ENCODE data around the gene NPM1. TPM values are rescaled to one million over a fixed set of nuclear protein-coding genes. Genes with fewer than 3 reads are reported as not detected.

NPM1 gene
- total RNA-seq, 2 donors from 2014 or later = 1,997 to 2,127 TPM

GRCh38 chr5:171424726-171425125 is 37.1 kb downstream of the NPM1 start:
- Histone ChIP-seq H3K36me3 (ENCODE audit: control insufficient read depth, insufficient read depth, low read length) (no peaks in the 10 kb centered on the region), H3K4me1 (ENCODE audit: control insufficient read depth, insufficient read depth, low read length) (no peaks in the 10 kb centered on the region), H3K9ac (ENCODE audit: extremely low read depth, low read length, poor library complexity, severe bottlenecking) (no peak overlapping the region), H3K27me3 (ENCODE audit: control insufficient read depth, insufficient read depth, low read length, poor library complexity, severe bottlenecking) (peaks cover 29% of the 10 kb centered on the region), H3K9me3 (ENCODE audit: control insufficient read depth, low read length) (no peaks in the 10 kb centered on the region), H3K27ac (ENCODE audit: low read depth, low read length) (no peak overlapping the region), H3K4me3 (ENCODE audit: low read length) (no peak overlapping the region)
- peaks cover 31% of the 10 kb centered on the region for H3K27me3 Mint-ChIP-seq (ENCODE audit: insufficient read depth)
- TF ChIP-seq, protein P1, sequence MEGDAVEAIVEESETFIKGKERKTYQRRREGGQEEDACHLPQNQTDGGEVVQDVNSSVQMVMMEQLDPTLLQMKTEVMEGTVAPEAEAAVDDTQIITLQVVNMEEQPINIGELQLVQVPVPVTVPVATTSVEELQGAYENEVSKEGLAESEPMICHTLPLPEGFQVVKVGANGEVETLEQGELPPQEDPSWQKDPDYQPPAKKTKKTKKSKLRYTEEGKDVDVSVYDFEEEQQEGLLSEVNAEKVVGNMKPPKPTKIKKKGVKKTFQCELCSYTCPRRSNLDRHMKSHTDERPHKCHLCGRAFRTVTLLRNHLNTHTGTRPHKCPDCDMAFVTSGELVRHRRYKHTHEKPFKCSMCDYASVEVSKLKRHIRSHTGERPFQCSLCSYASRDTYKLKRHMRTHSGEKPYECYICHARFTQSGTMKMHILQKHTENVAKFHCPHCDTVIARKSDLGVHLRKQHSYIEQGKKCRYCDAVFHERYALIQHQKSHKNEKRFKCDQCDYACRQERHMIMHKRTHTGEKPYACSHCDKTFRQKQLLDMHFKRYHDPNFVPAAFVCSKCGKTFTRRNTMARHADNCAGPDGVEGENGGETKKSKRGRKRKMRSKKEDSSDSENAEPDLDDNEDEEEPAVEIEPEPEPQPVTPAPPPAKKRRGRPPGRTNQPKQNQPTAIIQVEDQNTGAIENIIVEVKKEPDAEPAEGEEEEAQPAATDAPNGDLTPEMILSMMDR (conservative IDR thresholded peaks at IDR 0.05) = no peak
- H3K36me3 Mint-ChIP-seq (ENCODE audit: low read depth) = no peaks in the 10 kb centered on the region
- H3K27ac Mint-ChIP-seq = peak overlapping the region; percentile 78
- no peaks in the 10 kb centered on the region for H3K9me3 Mint-ChIP-seq
- peak; percentile 87 for DNase-seq
- WGBS, 2 experiments (ENCODE audit: insufficient coverage in 1 of 2, insufficient read length in 1 of 2) = 60 to 66% methylated on average over 3 to 4 of the region's 5 CpGs
- H3K4me3 Mint-ChIP-seq = no peak overlapping the region
- peaks cover 8% of the 10 kb centered on the region for H3K4me1 Mint-ChIP-seq

GRCh38 chr5:171425596-171426244 is 38.1 kb downstream of the NPM1 start:
- Histone ChIP-seq H3K9me3 (ENCODE audit: control insufficient read depth, low read length) (no peaks in the 10 kb centered on the region), H3K4me3 (ENCODE audit: low read length) (no peak overlapping the region), H3K9ac (ENCODE audit: extremely low read depth, low read length, poor library complexity, severe bottlenecking) (no peak overlapping the region), H3K4me1 (ENCODE audit: control insufficient read depth, insufficient read depth, low read length) (no peaks in the 10 kb centered on the region), H3K27me3 (ENCODE audit: control insufficient read depth, insufficient read depth, low read length, poor library complexity, severe bottlenecking) (peaks cover 20% of the 10 kb centered on the region), H3K36me3 (ENCODE audit: control insufficient read depth, insufficient read depth, low read length) (no peaks in the 10 kb centered on the region), H3K27ac (ENCODE audit: low read depth, low read length) (no peak overlapping the region)
- TF ChIP-seq, protein P1 (conservative IDR thresholded peaks at IDR 0.05) = no peak
- 91 to 99% methylated on average over 7 to 14 of the region's 14 CpGs for WGBS, 2 experiments (ENCODE audit: insufficient coverage in 1 of 2, insufficient read length in 1 of 2)
- Mint-ChIP-seq H3K4me3 (no peak overlapping the region), H3K27ac (peak overlapping the region; percentile 17), H3K36me3 (ENCODE audit: low read depth) (no peaks in the 10 kb centered on the region), H3K27me3 (ENCODE audit: insufficient read depth) (peaks cover 25% of the 10 kb centered on the region), H3K4me1 (peaks cover 8% of the 10 kb centered on the region), H3K9me3 (no peaks in the 10 kb centered on the region)
- peak; percentile 31 for DNase-seq

GRCh38 chr5:171426266-171426665 is 38.6 kb downstream of the NPM1 start:
- Mint-ChIP-seq H3K36me3 (ENCODE audit: low read depth) (no peaks in the 10 kb centered on the region), H3K9me3 (no peaks in the 10 kb centered on the region), H3K27ac (no peak overlapping the region), H3K4me1 (peaks cover 5% of the 10 kb centered on the region), H3K27me3 (ENCODE audit: insufficient read depth) (peaks cover 19% of the 10 kb centered on the region), H3K4me3 (no peak overlapping the region)
- H3K27me3 ChIP-seq (ENCODE audit: control insufficient read depth, insufficient read depth, low read length, poor library complexity, severe bottlenecking) = peaks cover 14% of the 10 kb centered on the region
- peak; percentile 32 for DNase-seq
- H3K9me3 ChIP-seq (ENCODE audit: control insufficient read depth, low read length) = no peaks in the 10 kb centered on the region
- no peak overlapping the region for H3K27ac ChIP-seq (ENCODE audit: low read depth, low read length)
- H3K4me1 ChIP-seq (ENCODE audit: control insufficient read depth, insufficient read depth, low read length) = no peaks in the 10 kb centered on the region
- TF ChIP-seq, protein P1 (conservative IDR thresholded peaks at IDR 0.05) = no peak
- no peak overlapping the region for H3K9ac ChIP-seq (ENCODE audit: extremely low read depth, low read length, poor library complexity, severe bottlenecking)
- WGBS, 2 experiments (ENCODE audit: insufficient coverage in 1 of 2, insufficient read length in 1 of 2) = 94 to 96% methylated on average over 3 to 4 of the region's 4 CpGs
- H3K36me3 ChIP-seq (ENCODE audit: control insufficient read depth, insufficient read depth, low read length) = no peaks in the 10 kb centered on the region
- no peak overlapping the region for H3K4me3 ChIP-seq (ENCODE audit: low read length)
